Neuronal stem cell (in vitro differentiated cells): Measurements from ENCODE around the gene CRADD.

Experiments
- DNase-seq: peaks from one replicate; pipeline ENCODE4 v3.0.0-alpha.2; 2013; ENCODE audit warnings: low spot score
- H2AFZ ChIP-seq: one replicate; pipeline ENCODE4 v1.6.1; 2013; ENCODE audit warnings: mild to moderate bottlenecking, low read length, inconsistent platforms
- H2AK5ac ChIP-seq: 2 replicates; pipeline ENCODE4 v1.6.1; 2013; ENCODE audit warnings: low read depth, mild to moderate bottlenecking, inconsistent platforms, low read length, moderate library complexity, mixed read lengths
- H2BK120ac ChIP-seq: 2 replicates; pipeline ENCODE4 v1.6.1; 2013; ENCODE audit warnings: low read depth, mild to moderate bottlenecking, inconsistent platforms, low read length, moderate library complexity, mixed read lengths
- H2BK12ac ChIP-seq: one replicate; pipeline ENCODE4 v1.6.1; 2013; ENCODE audit warnings: low read length, inconsistent platforms
- H2BK15ac ChIP-seq: 2 replicates; pipeline ENCODE4 v1.6.1; 2013; ENCODE audit warnings: mild to moderate bottlenecking, low read length, inconsistent platforms, mixed read lengths
- H2BK5ac ChIP-seq: one replicate; pipeline ENCODE4 v1.6.1; 2013; ENCODE audit warnings: inconsistent platforms, mild to moderate bottlenecking, low read length, moderate library complexity
- H3K14ac ChIP-seq: one replicate; pipeline ENCODE4 v1.6.1; 2013; ENCODE audit warnings: low read length, inconsistent platforms
- H3K18ac ChIP-seq: 2 replicates; pipeline ENCODE4 v1.6.1; 2013; ENCODE audit warnings: low read length, inconsistent platforms
- H3K23ac ChIP-seq: 2 replicates; pipeline ENCODE4 v1.6.1; 2013; ENCODE audit warnings: low read depth, mild to moderate bottlenecking, mixed read lengths, low read length, inconsistent platforms; ENCODE audit not compliant: poor library complexity
- H3K27ac ChIP-seq: replicated peaks from 3 replicates; pipeline ENCODE4 v1.5.1; 2013; ENCODE audit warnings: low read length, inconsistent platforms
- H3K27me3 ChIP-seq, 3 experiments: 2 replicates each; pipeline ENCODE4 v1.6.1; 2013; ENCODE audit warnings: low read length in 3 of 3, mild to moderate bottlenecking in 2 of 3, inconsistent platforms in 1 of 3, low read depth in 1 of 3, mixed read lengths in 1 of 3, moderate library complexity in 1 of 3; ENCODE audit not compliant: control insufficient read depth in 3 of 3, insufficient read depth in 3 of 3
- H3K36me3 ChIP-seq, 2 donors: replicated peaks in 1 of 2; 2 replicates each; pipeline ENCODE4 v1.6.1; 2013; ENCODE audit warnings: low read length in 2 of 2; ENCODE audit not compliant: control insufficient read depth in 2 of 2, insufficient read depth in 2 of 2
- H3K4ac ChIP-seq: 2 replicates; pipeline ENCODE4 v1.6.1; 2013; ENCODE audit warnings: inconsistent platforms, mild to moderate bottlenecking, low read length, moderate library complexity
- H3K4me1 ChIP-seq, 2 donors: 1 replicate in 1 of 2; 2 replicates in 1 of 2; pipeline ENCODE4 v1.6.1; 2013; ENCODE audit warnings: low read length in 2 of 2, low read depth in 1 of 2; ENCODE audit not compliant: control insufficient read depth in 2 of 2, insufficient read depth in 1 of 2
- H3K4me2 ChIP-seq: one replicate; pipeline ENCODE4 v1.6.1; 2013; ENCODE audit warnings: mild to moderate bottlenecking, low read length, inconsistent platforms; ENCODE audit not compliant: insufficient read depth, poor library complexity, severe bottlenecking
- H3K4me3 ChIP-seq, 2 donors: 2 replicates each; pipeline ENCODE4 v1.5.1; 2013; ENCODE audit warnings: low read length in 2 of 2, mild to moderate bottlenecking in 2 of 2, inconsistent platforms in 1 of 2, moderate library complexity in 1 of 2
- H3K79me1 ChIP-seq: one replicate; pipeline ENCODE4 v1.6.1; 2013; ENCODE audit warnings: low read depth, mild to moderate bottlenecking, inconsistent platforms, low read length, moderate library complexity
- H3K9ac ChIP-seq: one replicate; pipeline ENCODE4 v1.6.1; 2013; ENCODE audit warnings: mild to moderate bottlenecking, low read depth, low read length, inconsistent platforms; ENCODE audit not compliant: poor library complexity
- H3K9me3 ChIP-seq, 2 donors: replicated peaks in 1 of 2; 2 replicates each; pipeline versions ENCODE3 to v1.6.1; 2013; ENCODE audit warnings: low read length in 2 of 2, mild to moderate bottlenecking in 2 of 2, inconsistent platforms in 1 of 2, low read depth in 1 of 2, mixed read lengths in 1 of 2, moderate library complexity in 1 of 2; ENCODE audit not compliant: control insufficient read depth in 2 of 2, insufficient read depth in 1 of 2
- H4K8ac ChIP-seq: one replicate; pipeline ENCODE4 v1.6.1; 2013; ENCODE audit warnings: low read depth, mild to moderate bottlenecking, inconsistent platforms, low read length, moderate library complexity
- H4K91ac ChIP-seq: one replicate; pipeline ENCODE4 v1.6.1; 2013; ENCODE audit warnings: low read length, low read depth, mild to moderate bottlenecking, inconsistent platforms; ENCODE audit not compliant: poor library complexity
- WGBS, 2 donors: extraction: QIAGEN DNeasy Blood & Tissue Kit; methylation state at CpG; one replicate each; pipeline ENCODE4 v1.1.7; 2013; ENCODE audit warnings: missing lambda C conversion rate in 2 of 2, mixed read lengths in 1 of 2; ENCODE audit not compliant: insufficient read length in 2 of 2, insufficient replicate concordance in 1 of 2; ENCODE audit errors: extremely low coverage in 2 of 2; 5-methylcytosine and 5-hydroxymethylcytosine counted together

CRADD gene

DNA sequence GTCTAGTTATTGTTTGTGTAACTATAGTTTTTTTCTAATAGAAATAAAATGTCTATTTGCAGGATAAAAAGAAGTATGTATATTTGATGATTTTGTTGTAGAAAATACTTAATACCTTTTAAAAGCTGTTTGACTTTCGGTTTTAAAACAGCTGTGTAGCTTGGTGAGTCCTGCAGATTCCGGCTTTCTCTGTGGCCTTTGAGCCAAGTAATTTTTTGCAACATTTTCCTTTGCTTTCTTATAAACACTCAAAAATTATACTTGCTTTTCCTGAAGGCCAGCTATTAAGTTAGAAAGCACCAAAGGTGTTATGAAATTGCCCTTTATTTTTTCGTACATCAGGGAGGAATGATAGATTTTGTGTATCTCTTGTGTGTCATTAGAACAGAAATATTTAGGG lies 63.6 kb downstream of the CRADD start:
- Histone ChIP-seq H3K4me2 (no peak overlapping the region), H3K14ac (no peak overlapping the region), H2BK5ac (no peak overlapping the region), H2BK12ac (no peak overlapping the region), H3K27me3 (peaks cover 0 to 6% (median 0%) of the 10 kb centered on the region in 3 experiments), H2BK15ac (no peak overlapping the region), H3K9me3 (no peaks in the 10 kb centered on the region), H2AK5ac (no peak overlapping the region), H3K18ac (no peak overlapping the region), H3K4me3 (peak overlapping the region in 1 of 2 donors; percentile 75), H3K4ac (no peak overlapping the region), H3K9ac (no peak overlapping the region), H2BK120ac (no peak overlapping the region), H4K91ac (no peak overlapping the region), H3K27ac (no peak overlapping the region), H3K36me3 (no peaks in the 10 kb centered on the region), H3K79me1 (no peaks in the 10 kb centered on the region), H3K4me1 (peaks cover 0 to 18% of the 10 kb centered on the region in 2 donors), H4K8ac (no peak overlapping the region), H2AFZ (peak overlapping the region; percentile 47), H3K23ac (no peak overlapping the region)
- WGBS, 2 donors, result no CpG with 5 or more reads among the region's 3 CpGs
- DNase-seq, result no peak

DNA sequence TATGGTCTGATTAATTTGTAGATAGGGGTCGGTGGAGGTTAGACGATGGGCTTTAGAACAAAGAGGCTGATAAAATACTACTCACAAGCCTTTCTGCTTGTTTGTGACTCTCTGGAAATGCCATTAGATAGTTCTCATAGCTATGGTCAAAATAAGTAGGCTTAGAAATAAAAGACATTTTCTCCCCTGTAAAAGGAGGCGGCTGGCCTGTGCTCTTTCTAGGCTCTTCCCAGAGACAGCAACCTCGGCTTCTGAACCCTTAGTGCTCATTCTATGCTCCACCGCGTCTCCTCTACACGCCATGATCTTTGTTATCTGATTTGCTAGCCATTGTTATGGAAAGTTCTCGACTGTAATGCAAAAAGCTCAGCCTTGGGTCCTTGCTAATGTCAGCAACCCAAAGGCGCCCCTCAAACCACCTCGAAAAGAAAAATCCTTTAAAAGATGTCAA lies 64.5 kb downstream of the CRADD start:
- Histone ChIP-seq H3K4ac (no peak overlapping the region), H3K9ac (no peak overlapping the region), H2BK120ac (no peak overlapping the region), H3K27me3 (peaks cover 0 to 6% (median 0%) of the 10 kb centered on the region in 3 experiments), H2BK15ac (no peak overlapping the region), H4K8ac (no peak overlapping the region), H4K91ac (no peak overlapping the region), H3K36me3 (no peaks in the 10 kb centered on the region), H2BK5ac (no peak overlapping the region), H2AFZ (peak overlapping the region; percentile 87), H2AK5ac (no peak overlapping the region), H3K27ac (no peak overlapping the region), H3K4me2 (peak overlapping the region; percentile 72), H3K9me3 (no peaks in the 10 kb centered on the region), H3K14ac (no peak overlapping the region), H3K4me3 (peak overlapping the region; percentile 75 to 76), H3K18ac (no peak overlapping the region), H3K4me1 (peaks cover 0 to 18% of the 10 kb centered on the region in 2 donors), H3K23ac (no peak overlapping the region), H3K79me1 (no peaks in the 10 kb centered on the region), H2BK12ac (no peak overlapping the region)
- no CpG with 5 or more reads among the region's 10 CpGs for WGBS, 2 donors
- DNase-seq, result peak; percentile 30

DNA sequence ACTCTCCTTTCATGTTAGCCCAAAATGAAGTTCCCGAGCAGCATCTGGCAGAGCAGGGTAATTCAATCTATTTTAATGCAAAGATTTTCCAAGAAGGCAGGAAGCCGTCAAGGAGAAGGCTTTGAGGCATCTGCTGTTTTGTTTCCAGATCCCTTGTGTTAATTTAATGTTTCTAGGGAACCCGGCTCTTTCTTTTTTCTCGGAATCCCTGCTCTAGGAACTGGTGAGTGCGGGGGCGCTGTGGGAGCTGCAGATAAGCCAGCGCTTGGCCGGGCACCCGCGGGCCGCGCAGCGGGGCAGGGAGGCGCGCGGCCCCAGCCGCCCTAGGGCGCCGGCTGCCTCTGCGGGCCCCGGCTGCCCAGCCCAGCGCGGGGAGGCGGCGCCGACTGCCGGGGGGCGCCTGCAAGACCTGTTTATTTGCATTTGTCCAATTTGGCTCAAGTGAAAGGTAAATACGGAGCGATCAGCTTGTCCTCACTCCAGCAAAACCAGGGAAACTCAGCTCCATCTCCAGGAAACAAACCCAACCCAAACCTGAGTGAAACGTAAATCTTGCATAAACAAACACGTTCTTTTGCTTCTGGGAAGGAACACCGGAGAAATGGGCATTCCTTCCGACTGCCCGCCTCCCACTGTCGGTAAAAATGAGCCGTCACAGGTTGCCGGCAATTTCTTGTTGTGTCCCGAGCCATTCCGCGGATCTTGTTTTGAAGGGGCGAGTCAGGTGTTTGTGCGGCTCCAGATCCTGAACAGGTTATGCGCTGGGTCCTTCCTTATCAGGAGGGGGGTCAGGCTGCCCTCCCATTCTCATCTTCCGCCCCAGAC lies 65.1 kb downstream of the CRADD start:
- Histone ChIP-seq H4K91ac (no peak overlapping the region), H3K14ac (no peak overlapping the region), H2BK5ac (no peak overlapping the region), H2AFZ (peak overlapping the region; percentile 87), H2AK5ac (no peak overlapping the region), H3K27ac (no peak overlapping the region), H2BK120ac (no peak overlapping the region), H3K4me3 (peak overlapping the region; percentile 75 to 76), H3K18ac (peak overlapping the region; percentile 6), H2BK15ac (no peak overlapping the region), H2BK12ac (no peak overlapping the region), H4K8ac (no peak overlapping the region), H3K36me3 (no peaks in the 10 kb centered on the region), H3K9me3 (no peaks in the 10 kb centered on the region), H3K4ac (no peak overlapping the region), H3K79me1 (no peaks in the 10 kb centered on the region), H3K4me1 (peaks cover 0 to 18% of the 10 kb centered on the region in 2 donors), H3K23ac (no peak overlapping the region), H3K4me2 (peak overlapping the region; percentile 72), H3K27me3 (peaks cover 0 to 6% (median 0%) of the 10 kb centered on the region in 3 experiments), H3K9ac (peak overlapping the region; percentile 73)
- no CpG with 5 or more reads among the region's 45 CpGs for WGBS, 2 donors
- DNase-seq, result peak; percentile 36

DNA sequence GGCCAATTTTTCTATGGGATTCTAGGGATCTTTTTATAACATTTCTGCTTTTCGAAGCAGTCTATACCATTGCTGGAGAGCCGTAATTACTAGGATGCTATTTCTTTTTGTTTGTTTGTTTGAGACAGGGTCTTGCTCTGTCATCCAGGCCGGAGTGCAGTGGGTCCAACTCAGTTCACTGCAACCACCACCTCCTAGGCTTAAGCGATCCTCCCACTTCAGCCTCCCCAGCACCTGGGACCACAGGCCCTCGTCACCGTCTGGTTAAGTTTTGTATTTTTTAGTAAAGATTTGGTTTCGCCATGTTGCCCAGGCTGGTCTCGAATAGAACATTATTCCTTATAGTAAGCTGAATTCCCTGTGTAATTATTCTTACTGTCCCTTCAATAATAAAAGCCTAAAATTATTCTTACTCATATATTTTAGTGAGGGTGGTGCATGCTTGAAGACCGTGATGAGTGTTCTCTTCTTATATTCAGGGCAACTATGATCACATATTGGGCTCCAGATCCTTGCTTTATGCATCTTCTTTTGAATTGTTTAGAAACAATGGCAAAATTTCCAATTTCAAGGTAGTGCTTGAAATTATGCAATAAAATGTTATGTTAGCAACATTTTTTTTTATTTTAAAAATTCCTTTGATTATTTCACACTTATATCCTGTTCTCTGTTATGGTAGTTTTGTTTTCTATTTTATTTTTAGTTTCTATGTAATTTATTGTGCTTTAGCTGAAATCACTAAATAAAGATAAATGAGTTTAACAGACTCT lies 66.2 kb downstream of the CRADD start:
- no CpG with 5 or more reads among the region's 9 CpGs for WGBS, 2 donors
- H3K9ac ChIP-seq, result no peak overlapping the region
- peaks cover 0 to 6% (median 0%) of the 10 kb centered on the region in 3 experiments for H3K27me3 ChIP-seq

More for the DNA sequence above, 66.2 kb downstream of the CRADD start:
- Histone ChIP-seq H2AK5ac (no peak overlapping the region), H3K27ac (no peak overlapping the region), H3K18ac (no peak overlapping the region), H3K4me2 (no peak overlapping the region), H3K9me3 (no peaks in the 10 kb centered on the region), H2BK15ac (no peak overlapping the region), H2BK12ac (no peak overlapping the region), H2AFZ (peak overlapping the region; percentile 87), H3K14ac (no peak overlapping the region), H3K4me1 (peaks cover 0 to 14% of the 10 kb centered on the region in 2 donors), H3K36me3 (no peaks in the 10 kb centered on the region), H4K8ac (no peak overlapping the region), H2BK120ac (no peak overlapping the region), H4K91ac (no peak overlapping the region), H3K4ac (no peak overlapping the region), H3K23ac (no peak overlapping the region), H3K4me3 (peak overlapping the region in 1 of 2 donors; percentile 75), H2BK5ac (no peak overlapping the region), H3K79me1 (no peaks in the 10 kb centered on the region)
- DNase-seq, result no peak
